Pancreas (tissue), 10 donors: ENCODE measurements around the gene RGS12. TPM values are rescaled to one million over a fixed set of nuclear protein-coding genes. Genes with fewer than 3 reads are reported as not detected.
A peak's percentile ranks its signal among the peaks of the same experiment; 100 is the strongest.

Experiments used
- ATAC-seq, 4 donors: fragments of 200-7000 bp; cut with Tn5 transposase; one replicate each; pipeline versions ENCODE4 v1.8.0 to v1.9.1; 2020; ENCODE audit warnings: mild to moderate bottlenecking in 4 of 4, moderate library complexity in 4 of 4
- DNase-seq, 6 donors: peaks; one replicate each; pipeline ENCODE4 v3.0.0-alpha.2; 2020
- FAIRE-seq: peaks from 2 replicates; lab custom pipeline; 2012; peaks lifted over from hg19 to GRCh38; lab: Jason Lieb, UNC
- H3K27ac ChIP-seq, 4 donors: fragments of 200-600 bp; sonication (generic); 1 replicate in 3 of 4; 2 replicates in 1 of 4; pipeline versions ENCODE4 v1.5.0 to v1.8.0; 2020
- H3K27me3 ChIP-seq, 4 donors: fragments of 200-600 bp; one replicate each; pipeline ENCODE4 v1.8.0; 2021
- H3K36me3 ChIP-seq, 3 donors: fragments of 200-600 bp; sonication (generic) in 1 of 3; one replicate each; pipeline versions ENCODE4 v1.5.0 to v1.8.0; 2020 to 2021
- H3K4me1 ChIP-seq, 3 donors: fragments of 200-600 bp; one replicate each; pipeline ENCODE4 v1.8.0; 2021
- H3K4me3 ChIP-seq, 4 donors: fragments of 200-600 bp; sonication (generic) in 2 of 4; one replicate each; pipeline versions ENCODE4 v1.5.0 to v1.8.0; 2020 to 2021
- H3K9me3 ChIP-seq, 4 donors: fragments of 200-600 bp; one replicate each; pipeline ENCODE4 v1.8.0; 2021
- WGBS, 2 donors: extraction: QIAGEN DNeasy Blood & Tissue Kit; methylation state at CpG; one replicate each; pipeline ENCODE4 v1.1.7; 2013; 5-methylcytosine and 5-hydroxymethylcytosine counted together
- intact Hi-C, 3 donors: fragments of 100-400 bp; cut with DNase I; formaldehyde crosslinking; loops; one replicate each; pipeline versions ENCODE4 v1.11.1 to v1.14.2; 2022
- polyA plus RNA-seq, 2 donors: library from polyadenylated mRNA; stranded (reverse); fragments of 200-250 nt; gene quantifications; one replicate each; pipeline ENCODE4 v1.2.3, GENCODE V29; 2013
- total RNA-seq, 6 donors: library from RNA; stranded (reverse); fragmentation: NEBNext Ultra II Directional in 4 of 6; extraction: Animal tissue kit (Norgen Biotek cat#: 25700) in 4 of 6; gene quantifications; one replicate each; pipeline versions ENCODE4 v1.2.1 to v1.2.4, GENCODE V29; 2021 to 2023
- TF ChIP-seq, protein P1 (sequence below), 4 donors: fragments of 200-600 bp; sonication (generic) in 3 of 4; IDR thresholded peaks; one replicate each; pipeline versions ENCODE4 v1.5.0 to v1.8.0; 2021; ENCODE audit warnings: antibody characterized with exemption in 4 of 4
- donor health status: healthy with polysubstance abuse.
- donor health status: DM: no; HTN: no; CAD: no; lungs with moderate emphysema.
- donor health status: DM: no; HTN: no; CAD: no.
- donor health status: control.
- donor health status: control.
- donor health status: Bipolar disorder and iron deficiency.
- donor health status: DM: yes; HTN: yes; CAD: no.
- donor health status: DM: no; HTN: no; CAD: no.
- donor health status: DM: no; HTN: no; CAD: no.
- donor health status: DM: yes; HTN: yes; CAD: no.

The RGS12 gene
- total and polyA plus RNA-seq, 8 donors: 4.6 to 21.6 (median 10.4) TPM

DNA sequence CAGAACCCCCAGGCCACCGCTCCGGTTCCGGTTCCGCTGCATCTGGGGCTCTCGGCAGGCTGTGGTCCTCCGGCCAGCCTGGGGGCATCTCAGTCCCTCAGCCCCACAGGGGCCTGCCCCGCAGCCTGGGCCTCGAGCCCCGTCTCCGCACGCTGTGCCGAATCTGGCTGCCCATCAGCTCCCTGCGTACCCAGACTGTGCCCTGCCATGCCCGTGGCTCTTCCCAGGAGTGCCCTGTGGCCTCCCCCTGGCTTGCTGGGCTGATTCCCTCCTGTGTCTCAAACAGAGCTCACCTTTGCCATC is 44.7 kb upstream of the RGS12 start:
- ATAC-seq: no peak
- 96 to 98% methylated on average over 14 of the region's 14 CpGs for WGBS, 2 donors
- no peak overlapping the region for H3K27ac ChIP-seq
- no peaks in the 10 kb centered on the region for H3K36me3 ChIP-seq
- no peaks in the 10 kb centered on the region for H3K27me3 ChIP-seq
- TF ChIP-seq, protein P1, sequence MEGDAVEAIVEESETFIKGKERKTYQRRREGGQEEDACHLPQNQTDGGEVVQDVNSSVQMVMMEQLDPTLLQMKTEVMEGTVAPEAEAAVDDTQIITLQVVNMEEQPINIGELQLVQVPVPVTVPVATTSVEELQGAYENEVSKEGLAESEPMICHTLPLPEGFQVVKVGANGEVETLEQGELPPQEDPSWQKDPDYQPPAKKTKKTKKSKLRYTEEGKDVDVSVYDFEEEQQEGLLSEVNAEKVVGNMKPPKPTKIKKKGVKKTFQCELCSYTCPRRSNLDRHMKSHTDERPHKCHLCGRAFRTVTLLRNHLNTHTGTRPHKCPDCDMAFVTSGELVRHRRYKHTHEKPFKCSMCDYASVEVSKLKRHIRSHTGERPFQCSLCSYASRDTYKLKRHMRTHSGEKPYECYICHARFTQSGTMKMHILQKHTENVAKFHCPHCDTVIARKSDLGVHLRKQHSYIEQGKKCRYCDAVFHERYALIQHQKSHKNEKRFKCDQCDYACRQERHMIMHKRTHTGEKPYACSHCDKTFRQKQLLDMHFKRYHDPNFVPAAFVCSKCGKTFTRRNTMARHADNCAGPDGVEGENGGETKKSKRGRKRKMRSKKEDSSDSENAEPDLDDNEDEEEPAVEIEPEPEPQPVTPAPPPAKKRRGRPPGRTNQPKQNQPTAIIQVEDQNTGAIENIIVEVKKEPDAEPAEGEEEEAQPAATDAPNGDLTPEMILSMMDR (IDR thresholded peaks at IDR 0.05): no peak
- FAIRE-seq: no peak
- H3K9me3 ChIP-seq: no peaks in the 10 kb centered on the region
- H3K4me1 ChIP-seq: no peaks in the 10 kb centered on the region
- H3K4me3 ChIP-seq: no peak overlapping the region
- DNase-seq: no peak
- intact Hi-C loops: no loop called here

DNA sequence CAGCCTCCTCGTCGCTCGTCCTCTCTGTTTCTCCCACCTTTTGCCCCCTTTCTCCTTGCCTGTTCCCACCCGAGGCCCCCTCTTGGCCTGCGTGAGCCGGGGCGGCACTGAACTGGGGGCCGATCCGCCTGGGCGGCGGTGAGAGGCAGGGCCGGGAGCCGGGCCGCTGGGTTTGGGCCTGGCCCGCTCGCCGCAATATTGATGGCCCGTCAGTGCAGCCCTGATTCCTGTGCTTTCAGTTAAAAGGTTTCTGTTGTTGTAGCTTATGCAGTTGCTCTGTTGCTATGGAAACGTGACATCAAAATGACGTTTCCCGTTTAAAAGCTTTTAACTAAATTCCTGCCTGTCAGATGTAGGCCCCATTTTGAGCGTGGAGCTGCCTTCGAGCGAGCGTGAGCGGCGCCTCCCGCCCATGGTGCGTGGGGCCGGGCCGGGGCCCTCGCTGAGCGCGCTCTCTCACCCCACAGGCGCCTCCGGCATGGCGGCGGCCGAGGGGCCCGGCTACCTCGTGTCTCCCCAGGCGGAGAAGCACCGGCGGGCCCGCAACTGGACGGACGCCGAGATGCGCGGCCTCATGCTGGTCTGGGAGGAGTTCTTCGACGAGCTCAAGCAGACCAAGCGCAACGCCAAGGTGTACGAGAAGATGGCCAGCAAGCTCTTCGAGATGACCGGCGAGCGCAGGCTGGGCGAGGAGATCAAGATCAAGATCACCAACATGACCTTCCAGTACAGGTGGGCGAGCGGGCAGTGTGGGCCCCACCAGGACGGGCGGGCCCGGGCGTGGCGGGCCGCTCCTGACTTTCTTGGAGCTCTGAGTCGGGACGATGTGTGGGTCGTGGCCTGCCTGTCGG is 43.8 kb upstream of the RGS12 start, which contains the start of gene MSANTD1:
TSS of gene MSANTD1 (plus strand) at position 349 of the 851 bp plus-strand sequence. CDS start at position 413, 64 bp downstream.
- Histone ChIP-seq H3K36me3 (no peaks in the 10 kb centered on the region), H3K27ac (no peak within 1 kb of the TSS), H3K9me3 (no peaks in the 10 kb centered on the region), H3K4me3 (no peak within 1 kb of the TSS), H3K4me1 (no peaks in the 10 kb centered on the region), H3K27me3 (no peaks in the 10 kb centered on the region)
- intact Hi-C loops: no loop called here
- FAIRE-seq: no peak
- peak in 1 of 4 donors; percentile 21 for ATAC-seq
- WGBS, 2 donors: 92% methylated on average over 71 to 72 of the region's 72 CpGs
- DNase-seq: peak in 2 of 6 donors; percentile 58 to 74
- TF ChIP-seq, protein P1 (IDR thresholded peaks at IDR 0.05): no peak

DNA sequence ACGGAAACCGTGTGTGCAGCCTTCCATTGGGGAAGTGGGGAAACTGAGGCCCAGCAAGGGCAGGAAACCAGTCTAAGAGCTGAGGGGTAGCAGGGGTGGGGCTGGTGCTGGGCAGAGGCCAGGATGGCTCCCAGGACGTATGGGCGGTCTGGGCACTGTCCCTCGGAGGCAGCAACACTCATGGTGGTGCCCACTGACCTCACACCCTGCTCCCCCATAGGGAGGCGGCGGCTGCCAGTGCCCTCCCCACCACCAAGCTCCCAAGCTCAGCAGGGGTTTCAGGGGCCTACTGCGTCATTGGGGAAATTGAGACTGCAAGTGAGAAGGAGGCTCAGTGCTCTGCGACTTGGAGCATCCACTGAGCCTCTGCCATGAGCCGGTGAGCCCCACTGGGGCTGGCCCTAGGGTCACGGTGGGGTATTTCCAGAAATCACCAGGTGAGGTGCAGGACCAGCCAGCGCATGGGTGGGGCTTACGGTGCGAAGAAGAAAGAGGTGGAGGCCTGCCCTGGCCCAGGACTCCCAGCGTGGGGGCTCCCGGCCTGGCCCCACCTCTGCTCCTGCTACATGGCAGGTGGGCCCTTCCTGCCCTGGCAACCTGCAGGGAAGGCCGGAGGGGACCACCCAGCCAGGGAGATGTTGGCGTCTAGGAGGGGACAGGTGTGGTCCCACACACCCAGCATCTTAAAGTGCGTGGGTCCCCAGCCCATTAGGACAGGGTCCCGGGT is 42.9 kb upstream of the RGS12 start:
- TF ChIP-seq, protein P1 (IDR thresholded peaks at IDR 0.05): no peak
- H3K36me3 ChIP-seq: no peaks in the 10 kb centered on the region
- peak in 2 of 6 donors; percentile 49 to 72 for DNase-seq
- intact Hi-C loops: no loop called here
- H3K4me1 ChIP-seq: no peaks in the 10 kb centered on the region
- no peak overlapping the region for H3K27ac ChIP-seq
- no peaks in the 10 kb centered on the region for H3K9me3 ChIP-seq
- H3K4me3 ChIP-seq: no peak overlapping the region
- FAIRE-seq: no peak
- H3K27me3 ChIP-seq: no peaks in the 10 kb centered on the region
- no peak for ATAC-seq
- 89 to 94% methylated on average over 20 of the region's 20 CpGs for WGBS, 2 donors

DNA sequence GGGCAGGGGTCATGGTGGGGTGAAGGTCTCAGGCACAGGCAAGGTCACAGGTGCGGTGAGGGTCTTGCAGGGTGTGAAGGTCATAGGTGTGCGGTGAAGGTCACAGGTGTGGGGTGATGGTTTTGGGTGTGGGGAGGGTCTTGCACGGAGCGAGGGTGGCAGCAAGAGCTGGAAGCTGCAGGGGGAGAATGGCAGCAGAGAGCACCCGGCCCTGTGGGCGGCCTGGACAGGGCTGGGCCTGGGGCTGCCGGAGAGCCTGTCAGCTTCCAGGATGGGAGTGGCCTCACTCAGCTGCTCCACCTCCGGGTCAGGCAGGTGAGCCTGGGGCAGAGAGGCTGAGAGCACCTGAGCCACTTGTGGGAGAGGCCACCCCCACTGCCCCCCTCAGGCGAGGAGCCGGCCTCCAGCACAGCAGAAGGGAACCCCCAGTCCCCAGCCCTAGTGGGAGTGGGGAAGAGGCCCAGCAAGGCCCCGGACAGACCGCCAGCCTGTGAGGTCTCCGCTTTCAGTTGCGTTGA is 42.3 kb upstream of the RGS12 start:
- DNase-seq (peak in 2 of 6 donors; percentile 57 to 70), FAIRE-seq (no peak), ATAC-seq (peak in 3 of 4 donors; percentile 24 to 70 (median 59))
- Histone ChIP-seq H3K4me3 (no peak overlapping the region), H3K27ac (no peak overlapping the region), H3K27me3 (no peaks in the 10 kb centered on the region), H3K9me3 (no peaks in the 10 kb centered on the region), H3K36me3 (peaks cover 0 to 1% (median 0%) of the 10 kb centered on the region in 3 donors), H3K4me1 (no peaks in the 10 kb centered on the region)
- 62 to 84% methylated on average over 14 of the region's 14 CpGs for WGBS, 2 donors
- intact Hi-C loops: no loop called here
- TF ChIP-seq, protein P1 (IDR thresholded peaks at IDR 0.05): no peak
